HEK293 (cell line): Measurements from ENCODE around the gene TOMM40L.

Experiments used
- EGR2 ChIP-seq: fragments of 450-650 bp; formaldehyde crosslinking; IDR thresholded peaks from 2 replicates; pipeline ENCODE4 v1.5.1; 2016; ENCODE audit warnings: low read depth, missing biosample characterization, missing genetic modification characterization
- GLIS2 ChIP-seq: fragments of 450-650 bp; formaldehyde crosslinking; IDR thresholded peaks from 2 replicates; pipeline ENCODE4 v1.5.1; 2016; ENCODE audit warnings: missing biosample characterization, missing genetic modification characterization
- IKZF3 ChIP-seq: fragments of 450-650 bp; IDR thresholded peaks from 2 replicates; pipeline ENCODE4 v1.5.0; 2018; ENCODE audit warnings: missing biosample characterization, mild to moderate bottlenecking, missing genetic modification characterization, moderate library complexity
- KLF1 ChIP-seq: fragments of 450-650 bp; formaldehyde crosslinking; IDR thresholded peaks from 2 replicates; pipeline ENCODE4 v1.5.1; 2016; ENCODE audit warnings: missing biosample characterization, missing genetic modification characterization
- KLF9 ChIP-seq: fragments of 450-650 bp; formaldehyde crosslinking; IDR thresholded peaks from 2 replicates; pipeline ENCODE4 v1.5.1; 2016; ENCODE audit warnings: missing biosample characterization, missing genetic modification characterization, low read depth
- MEIS1 ChIP-seq: sonication (generic); formaldehyde crosslinking; IDR thresholded peaks from 2 replicates; pipeline ENCODE4 v1.8.1; 2022; ENCODE audit warnings: missing genetic modification reagents, mild to moderate bottlenecking, borderline replicate concordance
- PATZ1 ChIP-seq: fragments of 450-650 bp; formaldehyde crosslinking; IDR thresholded peaks from 2 replicates; pipeline ENCODE4 v1.5.1; 2016; ENCODE audit warnings: missing biosample characterization, missing genetic modification characterization
- REST ChIP-seq: fragments of 450-650 bp; formaldehyde crosslinking; IDR thresholded peaks from 2 replicates; pipeline ENCODE4 v1.5.1; 2016; ENCODE audit warnings: missing biosample characterization, missing genetic modification characterization
- SP2 ChIP-seq: fragments of 450-650 bp; formaldehyde crosslinking; IDR thresholded peaks from 2 replicates; pipeline ENCODE4 v1.5.1; 2016; ENCODE audit warnings: missing biosample characterization, missing genetic modification characterization
- SP3 ChIP-seq: fragments of 450-650 bp; formaldehyde crosslinking; IDR thresholded peaks from 2 replicates; pipeline ENCODE4 v1.5.1; 2016; ENCODE audit warnings: missing biosample characterization, missing genetic modification characterization
- SP7 ChIP-seq: fragments of 450-650 bp; formaldehyde crosslinking; IDR thresholded peaks from 2 replicates; pipeline ENCODE4 v1.5.1; 2016; ENCODE audit warnings: missing biosample characterization, missing genetic modification characterization
- YY1 ChIP-seq: fragments of 450-650 bp; formaldehyde crosslinking; IDR thresholded peaks from 2 replicates; pipeline ENCODE4 v1.5.1; 2018; ENCODE audit warnings: missing biosample characterization, missing genetic modification characterization
- YY2 ChIP-seq: fragments of 450-650 bp; formaldehyde crosslinking; IDR thresholded peaks from 2 replicates; pipeline ENCODE4 v1.5.1; 2016; ENCODE audit warnings: missing biosample characterization, missing genetic modification characterization
- ZBTB1 ChIP-seq: fragments of 450-650 bp; formaldehyde crosslinking; IDR thresholded peaks from 2 replicates; pipeline ENCODE4 v1.5.1; 2016; ENCODE audit warnings: missing biosample characterization, missing genetic modification characterization
- ZBTB10 ChIP-seq: fragments of 450-650 bp; formaldehyde crosslinking; IDR thresholded peaks from 2 replicates; pipeline ENCODE4 v1.5.1; 2016; ENCODE audit warnings: missing biosample characterization, missing genetic modification characterization
- ZBTB8A ChIP-seq: fragments of 450-650 bp; formaldehyde crosslinking; IDR thresholded peaks from 2 replicates; pipeline ENCODE4 v1.5.1; 2016; ENCODE audit warnings: missing biosample characterization, missing genetic modification characterization
- ZNF121 ChIP-seq: fragments of 450-650 bp; formaldehyde crosslinking; IDR thresholded peaks from 2 replicates; pipeline ENCODE4 v1.5.1; 2016; ENCODE audit warnings: missing biosample characterization, missing genetic modification characterization
- ZNF16 ChIP-seq: fragments of 450-650 bp; formaldehyde crosslinking; IDR thresholded peaks from 2 replicates; pipeline ENCODE4 v1.5.1; 2016; ENCODE audit warnings: low read depth, missing biosample characterization, missing genetic modification characterization
- ZNF2 ChIP-seq: fragments of 450-650 bp; formaldehyde crosslinking; IDR thresholded peaks from 2 replicates; pipeline ENCODE4 v1.5.1; 2016; ENCODE audit warnings: missing biosample characterization, missing genetic modification characterization
- ZNF362 ChIP-seq: fragments of 450-650 bp; formaldehyde crosslinking; IDR thresholded peaks from 2 replicates; pipeline ENCODE4 v1.5.1; 2016; ENCODE audit warnings: missing biosample characterization, missing genetic modification characterization
- ZNF398 ChIP-seq: fragments of 450-650 bp; formaldehyde crosslinking; IDR thresholded peaks from 2 replicates; pipeline ENCODE4 v1.5.1; 2017; ENCODE audit warnings: missing biosample characterization, missing genetic modification characterization
- ZNF510 ChIP-seq: fragments of 450-650 bp; formaldehyde crosslinking; IDR thresholded peaks from 2 replicates; pipeline ENCODE4 v1.5.1; 2018; ENCODE audit warnings: mild to moderate bottlenecking, missing genetic modification characterization, missing biosample characterization; ENCODE audit not compliant: insufficient replicate concordance
- ZNF585B ChIP-seq: fragments of 450-650 bp; formaldehyde crosslinking; IDR thresholded peaks from 2 replicates; pipeline ENCODE4 v1.5.1; 2016; ENCODE audit warnings: missing biosample characterization, missing genetic modification characterization
- ZNF639 ChIP-seq: fragments of 450-650 bp; formaldehyde crosslinking; IDR thresholded peaks from 2 replicates; pipeline ENCODE4 v1.5.1; 2016; ENCODE audit warnings: missing biosample characterization, missing genetic modification characterization
- ZNF660 ChIP-seq: fragments of 450-650 bp; IDR thresholded peaks from 2 replicates; pipeline ENCODE4 v1.5.1; 2018; ENCODE audit warnings: missing biosample characterization, mild to moderate bottlenecking, missing genetic modification characterization
- ZNF76 ChIP-seq: fragments of 450-650 bp; formaldehyde crosslinking; IDR thresholded peaks from 2 replicates; pipeline ENCODE4; 2016; ENCODE audit warnings: low read depth, missing biosample characterization, missing genetic modification characterization, borderline replicate concordance

Gene TOMM40L

GRCh38 chr1:161225534-161226319 lies at the start of gene TOMM40L (continued):
- peak; percentile 58; the same call in 1 of the 2 replicates for TF ChIP-seq GLIS2
- peak; percentile 76 for TF ChIP-seq IKZF3 (tag by site-specific recombination)
- TF ChIP-seq YY1 (tag by site-specific recombination), result peak; percentile 99
- peak; percentile 94 for TF ChIP-seq SP3 (tag by site-specific recombination)
- peak; percentile 95 for TF ChIP-seq YY2 (tag by site-specific recombination)
- TF ChIP-seq PATZ1 (tag by site-specific recombination), result peak; percentile 97
- peak; percentile 78; the same call in 1 of the 2 replicates for TF ChIP-seq ZNF660 (tag by site-specific recombination)
- no peak for TF ChIP-seq ZNF121 (tag by site-specific recombination)
- no peak for TF ChIP-seq ZNF510 (tag by site-specific recombination)
- TF ChIP-seq REST (tag by site-specific recombination), result peak; percentile 37
- TF ChIP-seq ZNF2 (tag by site-specific recombination), result peak; percentile 69; the same call in 1 of the 2 replicates
- peak; percentile 97 for TF ChIP-seq SP2 (tag by site-specific recombination)
- peak; percentile 92 for TF ChIP-seq ZNF76 (tag by site-specific recombination)
- TF ChIP-seq ZNF398, result peak; percentile 74
- TF ChIP-seq EGR2 (tag by site-specific recombination), result peak; percentile 39; the same call in 1 of the 2 replicates
- TF ChIP-seq ZBTB1 (tag by site-specific recombination), result no peak
- no peak for TF ChIP-seq MEIS1 (CRISPR knock-in tag)
- TF ChIP-seq ZBTB10 (tag by site-specific recombination), result peak; percentile 90
- TF ChIP-seq ZBTB8A (tag by site-specific recombination), result peak; percentile 45
- peak; percentile 60 for TF ChIP-seq SP7 (tag by site-specific recombination)
- peak; percentile 100 for TF ChIP-seq ZNF362 (tag by site-specific recombination)
- peak; percentile 91 for TF ChIP-seq ZNF639 (tag by site-specific recombination)
- no peak for TF ChIP-seq ZNF16 (tag by site-specific recombination)
- no peak for TF ChIP-seq ZNF585B (tag by site-specific recombination)
- peak; percentile 78 for TF ChIP-seq KLF1 (tag by site-specific recombination)
- TF ChIP-seq KLF9, result peak; percentile 69
